Dedifferentiated amniotic fluid mesenchymal stem cell (primary cell): ENCODE data around the gene MYRF.

Source experiments
- DNase-seq: peaks from one replicate; pipeline ENCODE4 v3.0.0-alpha.2; 2016; ENCODE audit errors: extremely low spot score

Gene MYRF

GRCh38 chr11:61752117-61752924, at the start of gene MYRF:
Gene MYRF (plus strand): TSS chr11:61752636. CDS start chr11:61752745, 109 bp downstream.
- DNase-seq: peak; percentile 15

GRCh38 chr11:61702701-61703312, 49.6 kb upstream of the MYRF start:
- no peak for DNase-seq

- no peak for DNase-seq
Observed at GRCh38 chr11:61704838-61705237, 47.6 kb upstream of the MYRF start.

GRCh38 chr11:61706452-61707400, 45.7 kb upstream of the MYRF start:
- no peak for DNase-seq

- DNase-seq: no peak
Observed at GRCh38 chr11:61707574-61707973, 44.9 kb upstream of the MYRF start.

GRCh38 chr11:61709110-61709509, 43.3 kb upstream of the MYRF start:
- DNase-seq: no peak

- no peak for DNase-seq
Observed at GRCh38 chr11:61709572-61709971, 42.9 kb upstream of the MYRF start.

GRCh38 chr11:61710019-61710418, 42.4 kb upstream of the MYRF start:
- no peak for DNase-seq

GRCh38 chr11:61711037-61711436, 41.4 kb upstream of the MYRF start:
- DNase-seq: no peak

GRCh38 chr11:61711498-61711897, 40.9 kb upstream of the MYRF start:
- no peak for DNase-seq

GRCh38 chr11:61712314-61712713, 40.1 kb upstream of the MYRF start:
- DNase-seq: no peak

GRCh38 chr11:61712846-61713245, 39.6 kb upstream of the MYRF start:
- DNase-seq: no peak

- no peak for DNase-seq
Observed at GRCh38 chr11:61713464-61713863, 39.0 kb upstream of the MYRF start.

GRCh38 chr11:61713906-61714305, 38.5 kb upstream of the MYRF start:
- no peak for DNase-seq

- DNase-seq: no peak
Observed at GRCh38 chr11:61714316-61714715, 38.1 kb upstream of the MYRF start.

GRCh38 chr11:61714916-61715315, 37.5 kb upstream of the MYRF start:
- DNase-seq: no peak

GRCh38 chr11:61715867-61716266, 36.6 kb upstream of the MYRF start:
- no peak for DNase-seq

- no peak for DNase-seq
Observed at GRCh38 chr11:61716478-61717285, 35.8 kb upstream of the MYRF start.

GRCh38 chr11:61717286-61718033, 35.0 kb upstream of the MYRF start:
- DNase-seq: no peak

- no peak for DNase-seq
Observed at GRCh38 chr11:61718046-61718531, 34.3 kb upstream of the MYRF start.
